ENCODE measurements around the gene PDZD2.

The PDZD2 gene

GRCh38 chr5:32129074-32129598 is 490.2 kb downstream of the PDZD2 start:
- DNase-seq (ENCODE audit: insufficient read length, low spot score): no peak
- no peak for FAIRE-seq
- no peak for TF ChIP-seq CTCF (IDR thresholded peaks at IDR 0.05; ENCODE audit: insufficient read depth, missing control alignments)

GRCh38 chr5:32130865-32131264 is 491.9 kb downstream of the PDZD2 start:
- FAIRE-seq (no peak), DNase-seq (ENCODE audit: insufficient read length, low spot score) (no peak)
- TF ChIP-seq CTCF (IDR thresholded peaks at IDR 0.05; ENCODE audit: insufficient read depth, missing control alignments): no peak

- DNase-seq (ENCODE audit: insufficient read length, low spot score): no peak
- TF ChIP-seq CTCF (IDR thresholded peaks at IDR 0.05; ENCODE audit: insufficient read depth, missing control alignments): no peak
- no peak for FAIRE-seq
These were observed 492.7 kb downstream of the PDZD2 start for GRCh38 chr5:32131604-32132003.

GRCh38 chr5:32132757-32133156 is 493.8 kb downstream of the PDZD2 start:
- TF ChIP-seq CTCF (IDR thresholded peaks at IDR 0.05; ENCODE audit: insufficient read depth, missing control alignments): no peak
- FAIRE-seq (no peak), DNase-seq (ENCODE audit: insufficient read length, low spot score) (no peak)

GRCh38 chr5:32135086-32135485 is 496.2 kb downstream of the PDZD2 start:
- no peak for TF ChIP-seq CTCF (IDR thresholded peaks at IDR 0.05; ENCODE audit: insufficient read depth, missing control alignments)
- FAIRE-seq: no peak

GRCh38 chr5:32136342-32136741 is 497.4 kb downstream of the PDZD2 start:
- no peak for FAIRE-seq
- DNase-seq (ENCODE audit: insufficient read length, low spot score): no peak
- no peak for TF ChIP-seq CTCF (IDR thresholded peaks at IDR 0.05; ENCODE audit: insufficient read depth, missing control alignments)

More at GRCh38 chr5:32135086-32135485, 496.2 kb downstream of the PDZD2 start:
- no peak for DNase-seq (ENCODE audit: insufficient read length, low spot score)

GRCh38 chr5:32138839-32139493 is 500.0 kb downstream of the PDZD2 start:
- FAIRE-seq (peak; percentile 97), DNase-seq (ENCODE audit: insufficient read length, low spot score) (peak; percentile 38)
- TF ChIP-seq CTCF (IDR thresholded peaks at IDR 0.05; ENCODE audit: insufficient read depth, missing control alignments): no peak

Measured in D721Med (cell line).